Measurements from ENCODE around the gene TBC1D9.

TBC1D9 gene

DNA sequence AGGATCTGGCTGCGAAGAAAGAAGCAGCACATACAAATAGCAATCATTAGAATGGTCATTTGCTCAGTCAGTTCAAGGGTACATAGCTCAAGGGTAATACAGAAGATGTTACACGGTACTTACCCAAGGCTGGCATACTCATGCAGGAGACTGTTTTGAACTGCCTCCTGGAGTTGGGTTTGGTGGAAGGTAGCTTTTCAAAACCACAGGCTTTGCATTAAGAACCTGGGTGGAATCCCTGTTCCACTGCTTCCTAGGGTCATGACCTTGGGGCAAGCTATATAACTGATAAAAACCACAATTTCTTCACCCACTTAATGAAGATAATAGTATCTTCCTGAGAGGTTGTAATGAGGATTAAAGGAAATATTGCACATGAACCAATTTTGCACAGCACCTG, 36.5 kb downstream of the TBC1D9 start:
- Histone ChIP-seq H3K14ac (ENCODE audit: low read length) (no peak overlapping the region), H4K91ac (ENCODE audit: low read depth, low read length, poor library complexity) (no peak overlapping the region), H2AK5ac (ENCODE audit: low read depth, low read length) (no peak overlapping the region), H3K36me3 (replicated peaks in 1 of 2; ENCODE audit: control insufficient read depth in 2 of 2, insufficient read depth in 2 of 2, low read length in 2 of 2) (peaks cover 0 to 3% of the 10 kb centered on the region in 2 donors), H3K4me3 (ENCODE audit: low read length in 2 of 2) (no peak overlapping the region), H3K9me3 (replicated peaks in 1 of 2; ENCODE audit: control insufficient read depth in 2 of 2, insufficient read depth in 1 of 2, low read depth in 1 of 2, low read length in 2 of 2) (no peaks in the 10 kb centered on the region), H3K4me2 (ENCODE audit: insufficient read depth, low read length, poor library complexity, severe bottlenecking) (no peak overlapping the region), H3K18ac (ENCODE audit: low read length) (no peak overlapping the region), H2BK15ac (ENCODE audit: low read length) (no peak overlapping the region), H2BK120ac (ENCODE audit: low read depth, low read length) (no peak overlapping the region), H3K9ac (ENCODE audit: low read depth, low read length, poor library complexity) (no peak overlapping the region), H3K4me1 (ENCODE audit: control insufficient read depth in 2 of 2, insufficient read depth in 1 of 2, low read depth in 1 of 2, low read length in 2 of 2) (no peaks in the 10 kb centered on the region), H3K27me3 (ENCODE audit: control insufficient read depth in 3 of 3, insufficient read depth in 3 of 3, low read depth in 1 of 3, low read length in 3 of 3) (no peaks in the 10 kb centered on the region), H2BK12ac (ENCODE audit: low read length) (no peak overlapping the region), H3K27ac (replicated peaks; ENCODE audit: low read length) (no peak overlapping the region), H3K4ac (ENCODE audit: low read length) (no peak overlapping the region), H2AFZ (ENCODE audit: low read length) (no peak overlapping the region), H2BK5ac (ENCODE audit: low read length) (no peak overlapping the region), H3K23ac (ENCODE audit: low read depth, low read length, poor library complexity) (no peak overlapping the region), H4K8ac (ENCODE audit: low read depth, low read length) (no peak overlapping the region), H3K79me1 (ENCODE audit: low read depth, low read length) (no peaks in the 10 kb centered on the region)
- WGBS, 2 donors (ENCODE audit: extremely low coverage in 2 of 2, insufficient read length in 2 of 2, insufficient replicate concordance in 1 of 2) = no CpG with 5 or more reads among the region's 2 CpGs
- no peak for DNase-seq (ENCODE audit: low spot score)

GRCh38 chr4:140719022-140719421, 37.2 kb downstream of the TBC1D9 start:
- Histone ChIP-seq H2AK5ac (ENCODE audit: low read depth, low read length) (no peak overlapping the region), H3K9me3 (replicated peaks in 1 of 2; ENCODE audit: control insufficient read depth in 2 of 2, insufficient read depth in 1 of 2, low read depth in 1 of 2, low read length in 2 of 2) (no peaks in the 10 kb centered on the region), H4K8ac (ENCODE audit: low read depth, low read length) (no peak overlapping the region), H3K4me3 (ENCODE audit: low read length in 2 of 2) (no peak overlapping the region), H3K18ac (ENCODE audit: low read length) (no peak overlapping the region), H3K79me1 (ENCODE audit: low read depth, low read length) (no peaks in the 10 kb centered on the region), H3K4ac (ENCODE audit: low read length) (no peak overlapping the region), H2BK12ac (ENCODE audit: low read length) (no peak overlapping the region), H3K4me2 (ENCODE audit: insufficient read depth, low read length, poor library complexity, severe bottlenecking) (no peak overlapping the region), H2AFZ (ENCODE audit: low read length) (no peak overlapping the region), H3K14ac (ENCODE audit: low read length) (no peak overlapping the region), H3K23ac (ENCODE audit: low read depth, low read length, poor library complexity) (no peak overlapping the region), H3K27me3 (ENCODE audit: control insufficient read depth in 3 of 3, insufficient read depth in 3 of 3, low read depth in 1 of 3, low read length in 3 of 3) (no peaks in the 10 kb centered on the region), H3K36me3 (replicated peaks in 1 of 2; ENCODE audit: control insufficient read depth in 2 of 2, insufficient read depth in 2 of 2, low read length in 2 of 2) (peaks cover 0 to 3% of the 10 kb centered on the region in 2 donors), H3K4me1 (ENCODE audit: control insufficient read depth in 2 of 2, insufficient read depth in 1 of 2, low read depth in 1 of 2, low read length in 2 of 2) (no peaks in the 10 kb centered on the region), H3K9ac (ENCODE audit: low read depth, low read length, poor library complexity) (no peak overlapping the region), H2BK120ac (ENCODE audit: low read depth, low read length) (no peak overlapping the region), H4K91ac (ENCODE audit: low read depth, low read length, poor library complexity) (no peak overlapping the region), H2BK15ac (ENCODE audit: low read length) (no peak overlapping the region), H3K27ac (replicated peaks; ENCODE audit: low read length) (no peak overlapping the region), H2BK5ac (ENCODE audit: low read length) (no peak overlapping the region)
- DNase-seq (ENCODE audit: low spot score) = no peak
- no CpG with 5 or more reads among the region's 2 CpGs for WGBS, 2 donors (ENCODE audit: extremely low coverage in 2 of 2, insufficient read length in 2 of 2, insufficient replicate concordance in 1 of 2)

GRCh38 chr4:140718241-140718952, 37.8 kb downstream of the TBC1D9 start:
- Histone ChIP-seq H4K8ac (ENCODE audit: low read depth, low read length) (no peak overlapping the region), H3K4me1 (ENCODE audit: control insufficient read depth in 2 of 2, insufficient read depth in 1 of 2, low read depth in 1 of 2, low read length in 2 of 2) (no peaks in the 10 kb centered on the region), H3K27ac (replicated peaks; ENCODE audit: low read length) (no peak overlapping the region), H2AFZ (ENCODE audit: low read length) (no peak overlapping the region), H3K14ac (ENCODE audit: low read length) (no peak overlapping the region), H3K9ac (ENCODE audit: low read depth, low read length, poor library complexity) (no peak overlapping the region), H3K23ac (ENCODE audit: low read depth, low read length, poor library complexity) (no peak overlapping the region), H3K4me3 (ENCODE audit: low read length in 2 of 2) (no peak overlapping the region), H3K9me3 (replicated peaks in 1 of 2; ENCODE audit: control insufficient read depth in 2 of 2, insufficient read depth in 1 of 2, low read depth in 1 of 2, low read length in 2 of 2) (no peaks in the 10 kb centered on the region), H2BK12ac (ENCODE audit: low read length) (no peak overlapping the region), H2BK15ac (ENCODE audit: low read length) (no peak overlapping the region), H3K79me1 (ENCODE audit: low read depth, low read length) (no peaks in the 10 kb centered on the region), H3K18ac (ENCODE audit: low read length) (no peak overlapping the region), H3K36me3 (replicated peaks in 1 of 2; ENCODE audit: control insufficient read depth in 2 of 2, insufficient read depth in 2 of 2, low read length in 2 of 2) (peaks cover 0 to 3% of the 10 kb centered on the region in 2 donors), H2BK5ac (ENCODE audit: low read length) (no peak overlapping the region), H3K4me2 (ENCODE audit: insufficient read depth, low read length, poor library complexity, severe bottlenecking) (no peak overlapping the region), H3K27me3 (ENCODE audit: control insufficient read depth in 3 of 3, insufficient read depth in 3 of 3, low read depth in 1 of 3, low read length in 3 of 3) (no peaks in the 10 kb centered on the region), H2BK120ac (ENCODE audit: low read depth, low read length) (no peak overlapping the region), H4K91ac (ENCODE audit: low read depth, low read length, poor library complexity) (no peak overlapping the region), H3K4ac (ENCODE audit: low read length) (no peak overlapping the region), H2AK5ac (ENCODE audit: low read depth, low read length) (no peak overlapping the region)
- WGBS, 2 donors (ENCODE audit: extremely low coverage in 2 of 2, insufficient read length in 2 of 2, insufficient replicate concordance in 1 of 2) = no CpG with 5 or more reads among the region's 3 CpGs
- DNase-seq (ENCODE audit: low spot score) = no peak

GRCh38 chr4:140717313-140717712, 38.9 kb downstream of the TBC1D9 start:
- Histone ChIP-seq H3K9ac (ENCODE audit: low read depth, low read length, poor library complexity) (no peak overlapping the region), H3K27me3 (ENCODE audit: control insufficient read depth in 3 of 3, insufficient read depth in 3 of 3, low read depth in 1 of 3, low read length in 3 of 3) (no peaks in the 10 kb centered on the region), H3K18ac (ENCODE audit: low read length) (no peak overlapping the region), H3K79me1 (ENCODE audit: low read depth, low read length) (no peaks in the 10 kb centered on the region), H2BK15ac (ENCODE audit: low read length) (no peak overlapping the region), H2BK5ac (ENCODE audit: low read length) (no peak overlapping the region), H3K9me3 (replicated peaks in 1 of 2; ENCODE audit: control insufficient read depth in 2 of 2, insufficient read depth in 1 of 2, low read depth in 1 of 2, low read length in 2 of 2) (no peaks in the 10 kb centered on the region), H4K91ac (ENCODE audit: low read depth, low read length, poor library complexity) (no peak overlapping the region), H3K36me3 (replicated peaks in 1 of 2; ENCODE audit: control insufficient read depth in 2 of 2, insufficient read depth in 2 of 2, low read length in 2 of 2) (peaks cover 0 to 3% of the 10 kb centered on the region in 2 donors), H3K4me3 (ENCODE audit: low read length in 2 of 2) (no peak overlapping the region), H3K4me2 (ENCODE audit: insufficient read depth, low read length, poor library complexity, severe bottlenecking) (no peak overlapping the region), H3K4ac (ENCODE audit: low read length) (no peak overlapping the region), H3K4me1 (ENCODE audit: control insufficient read depth in 2 of 2, insufficient read depth in 1 of 2, low read depth in 1 of 2, low read length in 2 of 2) (no peaks in the 10 kb centered on the region), H2AK5ac (ENCODE audit: low read depth, low read length) (no peak overlapping the region), H2BK12ac (ENCODE audit: low read length) (no peak overlapping the region), H3K14ac (ENCODE audit: low read length) (no peak overlapping the region), H4K8ac (ENCODE audit: low read depth, low read length) (no peak overlapping the region), H3K23ac (ENCODE audit: low read depth, low read length, poor library complexity) (no peak overlapping the region), H2AFZ (ENCODE audit: low read length) (no peak overlapping the region), H3K27ac (replicated peaks; ENCODE audit: low read length) (no peak overlapping the region), H2BK120ac (ENCODE audit: low read depth, low read length) (no peak overlapping the region)
- WGBS, 2 donors (ENCODE audit: extremely low coverage in 2 of 2, insufficient read length in 2 of 2, insufficient replicate concordance in 1 of 2) = no CpG with 5 or more reads among the region's 2 CpGs
- no peak for DNase-seq (ENCODE audit: low spot score)
